ENCODE measurements around the gene COMMD9. TPM values are rescaled to one million over a fixed set of nuclear protein-coding genes. Genes with fewer than 3 reads are reported as not detected.

The COMMD9 gene
- polyA plus RNA-seq, 4 donors, result 93.1 to 101 (median 97.3) TPM

DNA sequence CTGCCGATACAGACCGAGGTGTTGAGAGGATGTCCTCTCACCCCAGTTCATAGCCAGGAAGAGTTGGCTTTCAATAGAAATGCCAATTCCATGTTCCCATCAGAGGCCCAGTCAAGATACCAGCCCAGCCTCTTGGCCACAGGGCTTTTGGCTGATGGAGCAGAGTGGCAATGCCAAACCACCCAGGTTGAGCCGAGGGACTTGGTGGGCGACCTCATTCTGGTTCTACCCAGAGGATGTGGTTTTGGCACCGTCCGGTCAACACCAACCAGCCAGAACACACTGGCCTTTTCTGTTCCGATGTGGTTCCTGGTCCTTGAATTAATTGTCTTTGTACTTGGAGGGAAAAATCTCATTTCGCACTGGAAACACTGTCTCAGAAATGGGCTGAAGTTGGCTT lies 60.5 kb downstream of the COMMD9 start:
- no peak for DNase-seq (ENCODE audit: low read depth in 4 of 4, low spot score in 3 of 4)

DNA sequence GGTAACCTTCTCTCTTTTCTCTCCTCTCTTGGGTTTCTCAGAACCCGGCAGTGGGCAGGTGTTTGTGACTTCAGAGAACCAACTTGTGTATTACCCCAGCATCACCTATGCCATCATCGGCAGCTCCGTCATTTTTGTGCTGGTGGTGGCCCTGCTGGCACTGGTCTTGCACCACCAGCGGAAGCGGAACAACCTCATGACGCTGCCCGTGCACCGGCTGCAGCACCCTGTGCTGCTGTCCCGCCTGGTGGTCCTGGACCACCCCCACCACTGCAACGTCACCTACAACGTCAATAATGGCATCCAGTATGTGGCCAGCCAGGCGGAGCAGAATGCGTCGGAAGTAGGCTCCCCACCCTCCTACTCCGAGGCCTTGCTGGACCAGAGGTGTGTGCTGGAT lies 62.2 kb downstream of the COMMD9 start:
- no peak for DNase-seq (ENCODE audit: low read depth in 4 of 4, low spot score in 3 of 4)

DNA sequence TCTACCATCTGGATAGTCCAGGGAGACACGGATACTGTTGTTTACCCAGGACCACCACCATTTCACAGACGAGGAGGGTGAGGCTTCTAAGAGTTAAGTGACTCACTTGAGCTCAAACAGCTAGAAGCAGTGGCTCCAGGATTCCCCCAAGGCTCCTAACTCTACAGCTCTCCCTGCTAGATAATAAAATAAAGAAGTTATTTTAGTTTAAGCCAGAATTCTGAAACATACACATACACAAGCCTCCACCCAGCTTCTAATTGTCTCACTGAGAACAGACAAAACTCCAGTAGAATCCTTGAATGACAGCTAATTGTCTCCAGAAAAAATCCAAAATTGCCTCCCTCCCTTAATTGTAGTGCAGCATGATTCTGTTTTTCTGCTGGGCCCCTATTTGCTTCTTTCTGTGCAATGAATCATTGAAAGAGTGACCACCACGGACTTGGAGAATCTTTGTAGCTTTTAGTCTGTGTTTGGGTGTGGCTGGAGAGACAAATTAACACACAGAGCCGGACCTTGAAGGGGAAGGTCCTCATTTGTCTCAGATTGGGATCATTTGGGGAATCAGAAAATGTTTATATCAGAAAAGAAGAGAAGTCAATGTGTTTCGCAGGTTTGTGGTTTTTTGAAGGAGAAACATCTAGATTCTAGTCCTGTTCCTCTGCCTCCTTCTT lies 64.9 kb downstream of the COMMD9 start:
- DNase-seq (ENCODE audit: low read depth in 4 of 4, low spot score in 3 of 4), result no peak

DNA sequence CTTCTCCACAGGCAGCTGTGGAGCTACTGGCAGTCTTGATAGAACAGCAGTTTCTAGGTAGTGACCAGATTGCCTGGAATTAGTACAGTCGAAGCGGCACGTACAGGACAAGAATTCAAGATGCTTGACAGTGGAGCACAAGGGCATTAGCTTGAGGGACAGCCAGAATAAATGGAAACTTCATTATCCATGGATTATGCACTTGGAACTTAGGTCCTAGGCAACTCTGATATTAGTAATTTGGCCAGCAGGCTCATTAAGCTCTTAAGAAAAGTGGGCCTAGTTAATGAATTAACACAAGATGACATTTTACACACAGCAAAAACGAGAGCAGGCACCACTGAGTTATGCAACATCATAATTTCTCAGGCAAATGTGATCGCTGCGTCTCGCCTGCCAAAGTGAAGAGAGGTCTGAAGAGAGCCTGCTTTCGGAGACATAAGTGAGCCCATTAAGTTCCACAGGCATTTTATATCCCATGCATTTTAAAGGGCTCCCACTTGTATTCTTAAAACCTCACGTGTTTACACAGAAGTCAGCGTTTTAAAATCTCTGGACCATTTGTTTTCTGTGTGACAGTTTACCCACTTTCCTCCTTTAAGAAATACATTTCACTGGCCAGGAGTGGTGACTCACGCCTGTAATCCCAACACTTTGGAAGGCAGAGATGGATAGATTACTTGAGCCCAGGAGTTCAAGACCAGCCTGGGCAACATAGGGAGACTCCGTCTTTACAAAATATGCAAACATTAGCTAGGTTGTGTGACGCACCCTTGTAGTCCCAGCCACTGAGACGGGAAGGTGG lies 66.2 kb downstream of the COMMD9 start:
- no peak for DNase-seq (ENCODE audit: low read depth in 4 of 4, low spot score in 3 of 4)

Other genes starting within 250 kb of the COMMD9 start
- gene PRR5L, start 6.9 kb upstream of the COMMD9 start, polyA plus RNA-seq (ENCODE audit: insufficient read length in 4 of 4), result 10 to 100 TPM; 13.9 to 25.1 (median 16.5) TPM
- gene TRAF6, start 220.8 kb upstream of the COMMD9 start, polyA plus RNA-seq (ENCODE audit: insufficient read length in 4 of 4), result 10 to 100 TPM; 13.0 to 17.7 (median 15.8) TPM